ENCODE data around the gene RINT1.
A peak's percentile ranks its signal among the peaks of the same experiment; 100 is the strongest.
"Not testable (repeated sequence)": the region's sequence is repeated elsewhere in the genome, so short reads cannot be mapped to it uniquely, and the experiment has no call there.

The RINT1 gene

DNA sequence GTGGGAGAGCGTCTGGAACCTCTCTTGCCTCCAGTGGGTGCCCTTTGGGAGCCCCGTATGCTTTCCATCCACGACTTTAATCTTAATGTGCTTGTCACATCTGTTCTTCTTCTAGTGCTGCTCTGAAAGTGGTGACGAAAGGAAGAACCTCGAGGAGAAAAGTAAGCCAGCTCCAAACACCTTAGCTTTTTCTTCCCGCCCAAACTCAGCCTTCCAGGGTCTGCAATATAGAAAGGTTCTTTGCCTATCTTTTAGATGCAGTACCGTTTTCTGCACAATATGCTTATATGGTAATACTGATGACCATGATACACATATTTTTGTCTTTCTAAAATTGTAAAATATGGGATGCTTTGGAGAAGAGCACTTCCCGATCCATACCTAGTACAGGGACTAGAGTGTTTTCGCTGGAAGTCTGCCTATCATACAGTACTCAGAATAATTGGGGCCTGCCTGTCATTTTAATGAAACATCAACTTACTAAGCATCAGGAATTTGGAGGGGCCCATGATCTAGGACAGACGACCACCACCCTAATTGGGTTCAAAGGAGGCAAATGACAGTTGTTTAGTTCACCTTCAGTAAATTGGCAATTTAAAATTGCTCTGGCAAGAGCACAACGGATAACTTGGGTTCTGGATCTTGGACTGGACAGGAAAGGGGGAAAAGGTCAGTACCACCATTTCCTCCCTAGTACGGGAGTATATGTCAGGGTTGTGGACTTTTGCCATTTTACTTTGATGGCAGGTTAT is 884 bp downstream of the RINT1 start:
- DNase-seq (ENCODE audit: low read depth), result no peak

- no peak for DNase-seq (ENCODE audit: low read depth)
These were observed 6.3 kb downstream of the RINT1 start for GRCh38 chr7:105538339-105538738.

- no peak for DNase-seq (ENCODE audit: low read depth)
These were observed 27.9 kb downstream of the RINT1 start for GRCh38 chr7:105559926-105560325.

GRCh38 chr7:105565190-105565589 is 33.2 kb downstream of the RINT1 start:
- no peak for DNase-seq (ENCODE audit: low read depth)

DNA sequence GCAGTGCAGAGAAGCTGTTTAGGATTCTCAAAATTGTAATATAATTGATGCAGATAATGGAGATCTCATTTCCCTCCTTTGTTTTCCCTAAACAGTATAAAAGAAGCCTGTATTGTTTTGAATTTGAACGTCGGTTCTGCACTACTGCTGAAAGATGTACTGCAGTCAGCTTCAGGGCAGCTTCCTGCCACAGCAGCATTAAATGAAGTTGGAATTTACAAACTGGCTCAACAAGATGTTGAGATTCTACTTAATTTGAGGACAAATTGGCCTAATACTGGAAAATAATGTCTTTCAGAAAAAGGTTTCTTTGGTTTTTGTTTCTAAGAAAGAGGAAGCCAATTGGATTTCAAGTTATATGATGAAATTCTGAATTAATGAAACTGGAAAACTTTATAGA is 35.0 kb downstream of the RINT1 start:
- DNase-seq (ENCODE audit: low read depth), result no peak

- no peak for DNase-seq (ENCODE audit: low read depth)
These were observed 35.8 kb downstream of the RINT1 start for GRCh38 chr7:105567821-105568220.

- DNase-seq (ENCODE audit: low read depth), result no peak
These were observed 39.9 kb downstream of the RINT1 start for GRCh38 chr7:105571891-105572290.

- DNase-seq (ENCODE audit: low read depth), result no peak
These were observed 45.2 kb downstream of the RINT1 start for GRCh38 chr7:105577251-105577650.

DNA sequence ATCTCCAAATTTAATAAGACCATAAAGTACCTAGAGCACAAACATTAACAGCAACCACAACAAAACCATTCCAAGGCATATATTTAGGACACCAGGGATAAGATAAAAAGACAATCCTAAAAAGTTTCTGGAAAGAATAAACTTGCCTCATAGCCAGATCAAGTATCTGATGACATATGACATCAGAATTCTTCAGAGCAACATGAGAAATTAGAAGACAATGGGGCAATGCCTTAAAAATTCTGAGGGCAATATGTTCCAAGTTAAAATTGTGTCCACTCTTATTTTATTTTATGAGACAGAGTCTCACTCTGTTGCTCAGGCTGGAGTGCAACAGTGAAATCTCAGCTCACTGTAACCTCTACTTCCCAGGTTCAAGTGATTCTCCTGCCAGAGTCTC is 46.5 kb downstream of the RINT1 start:
- no peak for DNase-seq (ENCODE audit: low read depth)

GRCh38 chr7:105580022-105580740 is 48.2 kb downstream of the RINT1 start:
- DNase-seq (ENCODE audit: low read depth), result no peak

- peak; percentile 18 for DNase-seq (ENCODE audit: low read depth)
These were observed 49.2 kb downstream of the RINT1 start, which contains the start of gene EFCAB10 for GRCh38 chr7:105581066-105581811. Gene EFCAB10, minus strand, starts transcription at chr7:105581493. Its CDS starts 30 bp downstream, at chr7:105581463.

DNA sequence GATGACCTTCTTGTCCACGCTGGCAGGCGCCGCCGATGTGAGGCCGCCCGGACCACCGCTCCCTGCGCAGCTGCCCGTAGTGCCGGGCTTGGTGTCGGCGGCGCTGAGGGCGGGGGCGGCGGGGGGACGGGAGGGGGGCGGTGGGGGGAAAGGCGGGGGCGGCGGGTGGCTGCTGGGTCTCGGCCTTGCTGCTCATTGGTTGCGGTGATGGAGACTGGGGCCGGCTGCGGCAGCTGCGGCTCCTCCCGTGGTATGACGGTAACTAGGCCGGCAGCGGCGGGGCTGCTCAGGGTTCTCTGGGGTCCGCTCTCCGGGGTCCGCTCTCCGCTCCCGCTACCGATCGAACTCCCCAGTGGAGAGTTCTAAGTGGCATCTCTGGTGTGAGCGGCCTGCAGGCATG is 51.1 kb downstream of the RINT1 start:
- no peak for DNase-seq (ENCODE audit: low read depth)

DNA sequence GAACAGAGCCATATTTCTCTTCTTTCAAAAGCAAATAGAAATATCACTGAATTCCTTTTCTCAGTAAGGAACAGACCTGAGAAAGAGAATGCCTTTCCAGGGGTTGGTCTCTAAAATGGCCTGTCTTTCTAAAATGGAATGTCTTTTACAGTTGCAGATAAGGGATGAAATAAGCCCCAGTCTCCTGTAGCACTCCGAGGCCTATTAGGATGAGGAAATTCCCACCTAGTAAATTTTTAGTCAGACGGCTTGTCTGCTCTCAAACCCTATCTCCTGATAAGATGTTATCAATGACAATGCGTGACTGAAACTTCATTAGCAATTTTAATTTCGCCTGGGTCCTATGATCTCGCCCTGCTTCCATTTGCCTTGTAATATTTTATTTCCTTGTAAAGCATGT is 52.2 kb downstream of the RINT1 start:
- no peak for DNase-seq (ENCODE audit: low read depth)

GRCh38 chr7:105585850-105586500 is 54.0 kb downstream of the RINT1 start:
- DNase-seq (ENCODE audit: low read depth), result no peak

GRCh38 chr7:105587909-105588635 is 56.1 kb downstream of the RINT1 start:
- DNase-seq (ENCODE audit: low read depth), result no peak

DNA sequence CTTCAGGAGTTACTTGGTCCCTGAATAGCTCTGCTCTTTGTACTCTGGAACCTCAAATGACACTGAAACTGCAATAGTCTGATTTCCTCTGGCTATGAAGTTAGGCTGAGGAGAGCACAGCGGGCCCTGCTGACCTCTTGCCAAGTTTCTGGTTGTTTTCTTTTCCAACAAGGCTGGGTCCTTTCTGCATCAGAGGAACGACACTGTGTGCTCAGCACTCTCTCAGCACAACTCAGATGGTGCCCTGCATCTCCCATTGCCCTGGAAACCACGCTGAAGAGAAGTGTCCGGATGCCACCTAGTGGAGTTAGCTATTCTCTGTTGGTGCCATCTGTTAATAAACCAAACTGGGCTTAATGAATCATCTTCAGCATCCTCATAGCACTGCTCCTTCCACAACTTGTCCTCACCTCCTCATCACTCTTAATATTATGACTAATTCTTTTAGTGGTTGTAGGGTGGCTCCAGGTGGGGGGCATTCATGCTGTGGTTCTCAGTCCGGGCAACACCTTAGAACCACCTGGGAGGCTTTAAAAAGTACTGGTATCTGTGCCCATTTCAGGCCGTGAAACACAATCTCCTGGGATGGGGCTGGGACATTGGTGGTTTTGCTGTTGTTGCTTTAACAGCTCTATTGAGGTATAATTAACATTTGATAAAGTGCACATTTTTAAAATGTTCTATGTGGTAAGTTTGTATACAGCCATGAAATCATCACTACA is 57.5 kb downstream of the RINT1 start:
- DNase-seq (ENCODE audit: low read depth), result peak; percentile 37

- no peak for DNase-seq (ENCODE audit: low read depth)
These were observed 58.8 kb downstream of the RINT1 start for GRCh38 chr7:105590793-105591192.

DNA sequence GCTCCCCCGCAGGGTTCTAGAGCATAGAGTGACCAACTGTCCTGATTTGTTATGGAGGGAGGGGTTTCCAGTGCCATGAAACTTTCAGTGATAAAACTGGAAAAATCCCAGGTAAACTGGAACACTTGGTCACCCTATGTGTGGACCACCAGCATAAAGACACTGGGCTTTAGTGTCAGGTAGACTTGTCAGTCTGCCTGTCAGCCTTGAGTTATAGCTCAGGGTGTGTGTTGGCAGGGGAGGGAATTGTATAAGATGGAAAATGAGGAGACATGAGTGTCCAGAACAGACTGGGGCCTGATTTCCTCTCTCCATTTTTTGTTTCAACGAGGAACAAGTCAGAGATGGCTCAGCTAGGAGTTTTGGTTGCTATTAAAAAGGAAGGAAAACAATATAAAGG is 59.5 kb downstream of the RINT1 start:
- DNase-seq (ENCODE audit: low read depth), result no peak

DNA sequence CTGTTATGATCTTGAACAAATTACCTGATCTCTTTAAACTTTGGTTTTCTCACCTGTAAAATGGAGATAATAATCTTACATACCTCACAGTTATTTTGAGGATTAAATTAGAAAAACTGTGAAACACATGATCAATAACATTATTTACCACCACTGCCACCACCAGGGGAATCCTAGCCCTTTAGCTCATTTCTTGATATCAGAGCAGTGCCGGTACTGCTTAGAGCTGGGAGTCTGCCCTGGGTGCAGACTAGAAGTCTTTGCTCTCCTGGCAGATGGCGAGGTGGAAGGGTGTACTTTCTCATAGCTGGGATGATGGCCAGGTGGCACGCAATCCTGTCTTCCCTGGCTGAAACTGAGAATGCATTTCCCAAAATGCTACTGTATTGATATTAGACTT is 62.0 kb downstream of the RINT1 start:
- DNase-seq (ENCODE audit: low read depth), result no peak

GRCh38 chr7:105596866-105597265 is 64.9 kb downstream of the RINT1 start:
- no peak for DNase-seq (ENCODE audit: low read depth)

GRCh38 chr7:105599080-105599479 is 67.1 kb downstream of the RINT1 start:
- not testable (repeated sequence) for DNase-seq (ENCODE audit: low read depth)
